ENCODE measurements around the gene ATP10A. TPM values are rescaled to one million over a fixed set of nuclear protein-coding genes. Genes with fewer than 3 reads are reported as not detected.

ATP10A gene
- total RNA-seq, 4 donors from 2014 or later, result 14.1 to 44.3 (median 23.1) TPM

DNA sequence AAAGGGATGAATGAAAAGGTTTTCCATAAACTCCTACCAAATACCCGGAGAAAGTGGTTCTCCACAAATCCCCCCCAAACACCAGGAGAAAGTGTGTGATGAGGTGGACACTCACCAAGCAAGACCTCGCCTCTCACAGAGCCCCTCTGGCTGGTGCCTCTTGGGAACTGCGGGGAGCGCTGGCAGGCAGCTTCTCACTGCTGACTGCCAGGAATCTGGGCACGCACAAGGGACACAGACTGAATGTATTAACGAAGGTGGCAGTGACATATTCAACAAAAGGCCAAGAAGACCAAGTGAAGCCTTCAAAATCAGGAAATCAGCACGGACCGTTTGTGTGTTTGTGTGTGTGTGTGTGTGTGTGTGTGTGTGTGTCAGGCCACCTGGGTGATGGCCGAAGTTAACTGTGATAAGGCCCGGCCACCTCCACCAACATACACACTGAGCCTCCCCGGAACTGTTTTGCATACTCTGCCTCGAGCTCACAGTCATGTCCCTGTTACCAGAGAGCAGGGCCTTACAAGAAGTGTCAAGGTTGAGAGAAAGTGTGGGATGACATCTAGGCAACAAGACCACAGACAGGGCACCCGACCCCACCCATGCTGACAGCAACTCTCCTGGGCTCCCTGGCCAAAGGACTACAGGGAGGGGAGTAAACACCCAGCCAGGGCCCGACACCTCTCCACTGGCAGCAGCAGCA is 18.0 kb downstream of the ATP10A start:
- TF ChIP-seq, protein P1, sequence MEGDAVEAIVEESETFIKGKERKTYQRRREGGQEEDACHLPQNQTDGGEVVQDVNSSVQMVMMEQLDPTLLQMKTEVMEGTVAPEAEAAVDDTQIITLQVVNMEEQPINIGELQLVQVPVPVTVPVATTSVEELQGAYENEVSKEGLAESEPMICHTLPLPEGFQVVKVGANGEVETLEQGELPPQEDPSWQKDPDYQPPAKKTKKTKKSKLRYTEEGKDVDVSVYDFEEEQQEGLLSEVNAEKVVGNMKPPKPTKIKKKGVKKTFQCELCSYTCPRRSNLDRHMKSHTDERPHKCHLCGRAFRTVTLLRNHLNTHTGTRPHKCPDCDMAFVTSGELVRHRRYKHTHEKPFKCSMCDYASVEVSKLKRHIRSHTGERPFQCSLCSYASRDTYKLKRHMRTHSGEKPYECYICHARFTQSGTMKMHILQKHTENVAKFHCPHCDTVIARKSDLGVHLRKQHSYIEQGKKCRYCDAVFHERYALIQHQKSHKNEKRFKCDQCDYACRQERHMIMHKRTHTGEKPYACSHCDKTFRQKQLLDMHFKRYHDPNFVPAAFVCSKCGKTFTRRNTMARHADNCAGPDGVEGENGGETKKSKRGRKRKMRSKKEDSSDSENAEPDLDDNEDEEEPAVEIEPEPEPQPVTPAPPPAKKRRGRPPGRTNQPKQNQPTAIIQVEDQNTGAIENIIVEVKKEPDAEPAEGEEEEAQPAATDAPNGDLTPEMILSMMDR (IDR thresholded peaks at IDR 0.05; ENCODE audit: low read depth), result no peak

DNA sequence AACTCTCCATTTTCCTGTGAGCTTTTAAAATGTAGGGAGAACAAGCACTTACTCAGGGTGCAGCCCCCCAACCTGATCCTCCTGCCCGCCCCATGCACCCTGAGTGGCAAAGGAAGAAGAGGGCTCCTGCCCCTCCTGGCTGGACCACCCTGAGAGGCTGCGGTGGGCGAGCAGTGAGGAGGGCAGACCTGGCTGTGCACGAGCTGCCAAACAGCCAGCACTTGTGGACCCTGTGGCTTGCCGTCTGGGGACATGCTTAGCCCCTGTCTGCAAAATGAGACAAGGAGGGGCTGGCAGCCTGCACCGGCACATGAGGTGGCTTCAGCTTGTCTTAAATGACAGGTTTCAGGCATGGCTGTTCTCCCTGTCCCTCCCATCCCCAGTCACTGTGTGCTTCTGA is 18.6 kb downstream of the ATP10A start:
- TF ChIP-seq, protein P1 (IDR thresholded peaks at IDR 0.05; ENCODE audit: low read depth), result no peak

DNA sequence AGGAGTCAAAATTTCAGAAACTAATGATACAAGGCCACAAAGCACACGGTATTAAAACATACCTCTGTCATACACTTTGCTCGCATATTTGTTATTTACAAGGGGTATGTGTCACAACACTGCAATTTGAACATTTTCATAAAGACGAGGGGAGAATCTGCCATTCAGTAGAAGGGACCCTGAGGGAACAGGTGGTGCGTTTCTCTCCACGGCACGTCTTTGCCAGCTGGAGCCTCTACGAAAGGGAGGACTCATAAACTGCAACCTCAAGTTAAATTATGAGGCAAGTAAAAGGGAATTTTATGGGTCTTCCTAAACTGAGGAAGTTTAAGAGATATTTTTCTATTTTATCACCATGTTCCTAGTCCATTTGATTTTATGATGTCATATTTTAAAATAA is 19.1 kb downstream of the ATP10A start:
- TF ChIP-seq, protein P1 (IDR thresholded peaks at IDR 0.05; ENCODE audit: low read depth), result no peak

DNA sequence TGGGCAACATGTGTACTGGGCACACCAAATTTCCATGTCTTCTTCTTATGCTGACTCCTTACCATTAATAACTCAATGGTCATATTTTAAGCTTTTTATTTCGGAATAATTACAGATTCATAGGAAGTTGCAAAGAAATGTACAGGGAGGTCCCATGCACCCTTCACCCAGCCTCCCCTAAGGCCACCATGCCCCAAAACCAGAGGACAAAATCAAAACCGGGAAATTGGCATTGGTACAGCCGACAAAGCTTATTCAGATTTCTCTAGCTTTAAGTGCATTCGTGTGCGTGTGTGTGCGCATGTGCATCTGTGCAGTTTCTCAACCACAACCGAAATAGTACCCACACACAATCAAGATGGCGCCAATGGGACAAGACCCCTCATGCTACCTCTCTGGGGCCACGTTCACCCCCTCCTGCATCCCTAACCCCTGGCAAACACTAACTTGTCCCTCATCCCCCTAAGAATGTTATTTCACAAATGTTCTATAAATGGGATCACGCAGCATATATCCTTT is 23.4 kb downstream of the ATP10A start:
- TF ChIP-seq, protein P1 (IDR thresholded peaks at IDR 0.05; ENCODE audit: low read depth), result no peak

DNA sequence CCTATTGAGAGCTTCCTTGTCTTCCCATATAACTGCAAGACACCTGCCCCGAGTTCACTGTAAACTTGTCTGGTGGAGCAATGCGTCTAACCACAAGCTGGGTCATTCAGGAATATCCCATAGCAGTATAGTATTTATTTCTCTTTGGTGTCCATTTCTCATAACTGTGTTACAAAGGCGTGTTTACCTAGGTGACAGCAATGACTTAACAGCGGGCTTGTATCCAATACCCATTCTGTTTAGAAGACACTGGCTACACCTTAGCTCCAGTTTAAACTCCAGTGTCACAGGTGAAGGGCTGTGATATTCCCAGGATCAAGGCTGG is 24.3 kb downstream of the ATP10A start:
- TF ChIP-seq, protein P1 (IDR thresholded peaks at IDR 0.05; ENCODE audit: low read depth), result no peak

DNA sequence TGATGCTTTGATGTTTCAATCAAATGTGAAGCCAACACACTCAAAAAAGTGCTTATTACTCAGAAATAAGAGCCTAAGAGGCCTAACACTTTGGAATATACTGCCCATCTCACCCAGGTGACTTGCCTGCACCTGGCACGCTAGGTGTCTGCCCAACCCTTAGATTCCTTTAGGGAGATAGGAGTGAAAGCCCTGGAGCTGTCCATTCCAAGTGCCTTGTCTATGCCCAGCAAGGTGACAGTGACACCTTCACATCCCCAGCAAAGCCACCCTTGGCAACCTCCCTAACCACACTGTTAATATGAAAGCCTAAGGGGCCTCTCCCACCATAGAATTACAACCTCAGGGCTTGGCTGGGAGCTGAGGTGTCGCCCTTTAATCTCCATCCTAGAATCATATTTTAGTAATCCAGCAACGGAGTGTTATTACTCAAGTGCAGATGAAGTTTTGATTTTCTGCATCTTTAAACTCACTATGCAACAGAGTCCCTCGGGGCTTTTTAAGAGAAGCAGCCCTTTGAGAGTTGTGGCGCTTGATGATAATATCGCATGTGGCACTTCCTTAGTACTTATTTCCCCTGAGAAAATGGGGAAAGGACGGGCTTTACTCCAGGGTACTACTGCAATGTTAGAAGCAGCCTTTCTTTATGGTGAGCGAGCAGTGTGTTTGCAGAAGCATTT is 24.8 kb downstream of the ATP10A start:
- TF ChIP-seq, protein P1 (IDR thresholded peaks at IDR 0.05; ENCODE audit: low read depth), result no peak

DNA sequence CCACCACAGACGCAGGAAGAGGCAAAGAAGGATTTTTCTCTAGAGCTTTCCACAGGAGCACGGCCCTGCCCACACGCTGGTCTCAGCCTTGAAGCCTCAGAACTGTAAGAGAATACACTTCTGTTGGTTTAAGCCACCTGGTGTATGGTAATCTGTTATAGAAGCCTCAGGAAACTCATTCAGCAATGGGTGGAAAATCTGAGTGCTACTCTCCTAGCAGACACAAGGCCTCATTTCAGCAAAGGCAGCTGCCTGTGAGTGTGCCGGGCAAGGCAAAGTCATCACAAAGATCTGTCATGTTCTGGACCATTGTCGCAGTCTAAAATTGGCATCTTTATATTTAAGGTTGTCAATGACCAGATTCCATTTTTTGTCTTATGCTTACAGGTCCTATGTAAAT is 31.0 kb downstream of the ATP10A start:
- TF ChIP-seq, protein P1 (IDR thresholded peaks at IDR 0.05; ENCODE audit: low read depth), result no peak
